Activated naive CD4-positive, alpha-beta T cell treated with Interleukin-2 at 50 U/mL for 16 hours (primary cell): ENCODE results near the gene TSPAN18.

Experiments
- DNase-seq: peaks from one replicate; pipeline ENCODE4 v3.0.0-alpha.2; 2020

Gene TSPAN18

DNA sequence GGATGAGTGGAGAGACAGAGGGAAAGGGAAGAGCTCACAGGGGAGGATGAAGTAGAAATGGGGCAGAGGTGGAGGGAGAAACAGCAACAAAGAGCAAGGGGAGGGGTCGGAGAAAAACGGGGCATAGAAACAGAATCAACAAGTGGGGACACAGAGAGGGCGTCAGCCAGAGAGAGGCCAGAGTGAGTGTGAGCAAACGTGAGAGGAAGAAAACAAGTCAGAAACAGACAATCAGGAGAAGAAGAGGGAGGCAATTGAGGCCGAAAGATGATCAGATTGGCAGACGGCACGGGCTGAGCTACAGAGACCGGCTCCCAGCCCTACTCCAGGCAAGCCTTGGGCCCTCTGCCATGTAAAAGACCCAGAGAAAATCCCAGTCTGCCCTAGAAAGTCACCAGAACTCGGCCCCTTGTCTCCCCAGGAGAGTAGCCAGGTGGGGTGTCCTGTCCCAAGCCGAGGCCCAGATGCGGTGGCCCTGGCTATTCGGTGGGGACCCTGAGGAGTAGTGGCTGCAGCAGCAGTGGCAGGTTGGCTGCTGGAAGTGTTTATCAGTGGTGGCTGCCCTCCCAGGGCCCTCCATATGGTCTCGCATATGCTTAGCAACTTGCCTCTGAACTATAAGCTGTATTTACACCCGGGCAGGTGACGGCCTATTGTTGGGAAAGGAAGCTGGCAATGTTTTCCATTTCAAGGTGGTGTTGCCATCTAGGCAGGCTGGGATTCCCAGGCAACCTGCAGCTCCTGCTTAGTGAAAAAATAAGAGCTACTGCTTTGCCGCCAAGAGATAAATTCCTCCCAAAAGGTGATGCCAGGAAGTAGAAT, 14.8 kb upstream of the TSPAN18 start:
- no peak for DNase-seq

- no peak for DNase-seq
Measured at GRCh38 chr11:44713022-44713421, 13.7 kb upstream of the TSPAN18 start.

- DNase-seq = no peak
Measured at GRCh38 chr11:44716256-44716655, 10.5 kb upstream of the TSPAN18 start.

DNA sequence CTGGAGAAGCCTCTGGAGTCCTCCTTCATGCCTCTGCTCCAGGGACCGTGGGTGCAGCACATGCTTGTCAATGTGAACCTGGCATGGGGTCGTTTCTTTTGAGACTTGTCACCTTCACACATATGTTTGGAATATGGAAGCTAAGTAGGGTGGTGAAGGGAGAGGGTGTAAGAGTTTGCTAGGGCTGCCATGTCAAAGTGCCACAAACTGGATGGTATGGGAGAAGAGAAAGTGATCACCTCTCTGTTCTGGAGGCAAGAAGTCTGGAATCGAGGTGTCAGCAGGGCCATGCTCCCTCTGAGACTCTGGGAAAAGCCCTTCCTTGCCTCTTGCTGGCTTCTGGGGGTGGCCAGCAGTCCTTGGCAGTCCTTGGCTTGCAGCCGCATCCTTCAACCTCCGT, 8.7 kb upstream of the TSPAN18 start:
- DNase-seq = no peak

DNA sequence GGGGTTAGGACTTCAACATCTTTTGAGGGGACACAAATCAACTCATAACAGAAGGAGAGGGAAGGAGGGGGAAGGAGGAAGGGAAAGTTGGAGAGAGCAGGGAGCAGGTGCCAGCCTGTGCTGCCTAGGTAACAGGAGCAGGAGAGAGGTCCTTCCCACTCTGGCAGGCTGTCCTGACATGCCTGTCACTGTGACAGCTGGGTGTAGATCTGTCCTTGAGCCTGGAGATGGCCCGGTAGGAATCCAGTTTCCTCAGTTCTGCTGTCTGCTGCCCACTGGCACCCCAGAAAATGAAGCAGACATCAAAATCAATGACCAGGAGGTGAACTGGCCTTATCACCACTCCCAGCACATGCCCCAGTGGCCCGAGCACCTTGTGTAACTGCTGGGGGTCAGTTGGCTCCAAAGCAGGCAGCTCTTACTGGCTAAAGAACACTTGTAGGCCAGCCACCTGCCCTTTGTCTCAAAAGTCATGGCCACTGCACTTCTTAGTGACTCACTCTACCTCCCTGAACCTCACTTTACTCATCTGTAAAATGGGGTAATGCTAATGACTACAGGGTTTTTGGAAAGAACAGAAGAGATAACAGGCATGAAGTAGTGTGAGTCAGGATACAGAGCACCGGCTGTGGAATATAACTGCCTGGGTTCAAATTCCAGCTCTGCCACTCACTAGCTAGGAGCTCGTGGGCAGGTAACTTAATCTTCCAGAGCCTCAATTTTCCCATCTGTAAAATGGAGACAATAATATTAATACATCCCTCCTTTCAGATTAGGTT, 8.0 kb upstream of the TSPAN18 start:
- DNase-seq = no peak

- DNase-seq = no peak
Measured at GRCh38 chr11:44725016-44725685, 1.6 kb upstream of the TSPAN18 start.

- DNase-seq = no peak
Measured at GRCh38 chr11:44725757-44726282, 942 bp upstream of the TSPAN18 start.

GRCh38 chr11:44727114-44727372, 281 bp downstream of the TSPAN18 start:
- DNase-seq = no peak

DNA sequence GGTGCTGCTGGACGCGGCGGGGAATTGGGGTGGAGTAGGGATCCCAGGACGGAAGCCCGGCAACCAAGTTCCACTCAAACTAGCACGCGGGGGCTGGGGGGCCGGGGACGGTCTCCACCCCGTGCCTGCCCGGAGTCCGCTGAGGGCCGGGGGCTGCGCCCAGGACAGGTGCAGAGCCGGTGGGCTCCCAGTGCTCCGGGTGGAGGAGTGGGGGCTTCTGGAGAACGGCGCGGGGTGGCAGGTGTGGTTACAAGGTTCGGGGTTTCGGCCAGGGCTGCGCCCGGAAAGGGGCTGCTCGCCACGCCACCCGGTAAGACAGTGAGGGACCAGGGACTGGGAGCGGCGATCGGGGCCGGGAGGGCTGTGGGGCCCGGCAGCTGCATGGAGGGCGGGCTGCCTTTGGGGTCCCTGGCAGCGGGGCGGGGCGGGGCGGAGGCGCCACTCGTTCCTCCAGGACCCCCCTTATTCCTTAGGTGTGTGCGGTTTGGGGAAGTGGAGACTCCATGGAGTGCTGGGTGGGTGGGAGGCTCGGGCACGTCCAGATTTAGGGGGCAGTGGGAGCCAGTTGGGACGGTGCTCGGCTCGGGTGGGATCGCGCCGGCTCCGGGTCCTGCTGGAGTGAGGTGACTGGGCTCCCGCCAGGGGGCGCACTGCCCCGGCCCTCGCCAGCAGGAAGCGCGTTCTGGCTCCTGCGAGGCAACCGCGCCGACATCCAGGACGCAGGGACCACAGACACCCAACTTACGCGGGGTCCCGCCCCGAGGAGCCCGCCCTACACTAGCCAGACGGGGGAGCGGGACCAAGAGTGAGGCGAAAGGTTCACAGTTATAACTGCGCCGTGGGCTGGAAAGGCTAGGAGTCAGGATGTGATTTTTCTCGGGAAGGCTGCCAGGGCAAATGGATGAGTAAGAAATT, 868 bp downstream of the TSPAN18 start:
- DNase-seq = peak; percentile 81

DNA sequence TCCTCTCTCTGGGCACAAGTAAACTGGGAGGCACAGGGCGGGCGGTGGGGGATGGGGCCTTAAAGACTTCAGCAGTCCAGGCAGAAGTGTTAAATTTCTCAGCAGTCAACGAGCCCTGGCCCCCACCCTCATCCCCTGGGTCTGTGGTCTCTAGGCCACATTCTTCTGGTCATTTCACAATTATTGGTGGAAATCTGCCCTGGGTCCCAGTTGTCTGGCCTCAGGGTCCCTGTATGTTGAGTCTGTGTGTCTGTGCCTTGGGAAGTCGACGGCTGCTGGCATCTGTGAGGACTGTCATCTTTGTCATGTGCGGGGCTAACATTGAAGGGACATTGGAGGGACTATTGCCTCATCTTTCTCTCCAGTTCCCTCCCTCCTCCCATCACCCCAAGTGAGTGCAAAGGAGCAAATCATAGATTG, 1.7 kb downstream of the TSPAN18 start:
- DNase-seq = no peak

- no peak for DNase-seq
Measured at GRCh38 chr11:44729063-44729462, 2.3 kb downstream of the TSPAN18 start.

DNA sequence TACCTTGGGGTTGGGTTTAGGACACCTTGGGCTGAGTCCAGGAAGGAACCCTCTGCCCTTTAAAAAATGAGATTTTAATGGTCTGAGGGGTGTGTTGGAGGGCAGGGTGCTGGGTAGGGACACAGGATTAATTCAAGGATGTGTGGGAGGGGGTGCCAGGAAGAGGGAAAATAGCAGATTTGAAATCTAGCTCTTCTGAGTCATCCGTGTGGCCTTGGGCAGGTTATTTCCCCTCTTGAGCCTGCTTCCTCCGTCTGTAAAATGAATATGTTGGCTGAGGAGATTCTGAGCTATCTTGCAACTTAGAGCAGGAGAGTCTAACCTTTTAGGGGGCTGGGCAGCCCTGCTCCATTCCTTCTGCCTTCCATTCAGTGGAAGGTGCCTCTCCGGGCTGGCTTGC, 3.0 kb downstream of the TSPAN18 start:
- DNase-seq = no peak

DNA sequence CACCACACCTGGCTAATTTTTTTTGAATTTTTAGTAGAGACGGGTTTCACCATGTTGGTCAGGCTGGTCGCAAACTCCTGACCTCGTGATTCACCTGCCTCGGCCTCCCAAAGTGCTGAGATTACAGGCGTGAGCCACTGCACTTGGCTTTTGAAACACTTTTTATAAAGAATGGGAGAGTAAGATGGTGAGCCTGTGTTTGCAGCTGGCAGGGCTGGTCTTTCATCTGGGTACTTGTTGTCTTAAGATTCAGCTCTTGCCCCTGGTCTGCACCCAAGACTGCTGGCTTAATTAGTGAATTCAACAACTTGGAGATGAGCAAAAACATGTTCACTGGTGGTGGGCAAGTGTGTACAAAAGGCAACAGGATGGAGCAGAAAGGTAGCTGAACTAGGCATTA, 4.0 kb downstream of the TSPAN18 start:
- no peak for DNase-seq

DNA sequence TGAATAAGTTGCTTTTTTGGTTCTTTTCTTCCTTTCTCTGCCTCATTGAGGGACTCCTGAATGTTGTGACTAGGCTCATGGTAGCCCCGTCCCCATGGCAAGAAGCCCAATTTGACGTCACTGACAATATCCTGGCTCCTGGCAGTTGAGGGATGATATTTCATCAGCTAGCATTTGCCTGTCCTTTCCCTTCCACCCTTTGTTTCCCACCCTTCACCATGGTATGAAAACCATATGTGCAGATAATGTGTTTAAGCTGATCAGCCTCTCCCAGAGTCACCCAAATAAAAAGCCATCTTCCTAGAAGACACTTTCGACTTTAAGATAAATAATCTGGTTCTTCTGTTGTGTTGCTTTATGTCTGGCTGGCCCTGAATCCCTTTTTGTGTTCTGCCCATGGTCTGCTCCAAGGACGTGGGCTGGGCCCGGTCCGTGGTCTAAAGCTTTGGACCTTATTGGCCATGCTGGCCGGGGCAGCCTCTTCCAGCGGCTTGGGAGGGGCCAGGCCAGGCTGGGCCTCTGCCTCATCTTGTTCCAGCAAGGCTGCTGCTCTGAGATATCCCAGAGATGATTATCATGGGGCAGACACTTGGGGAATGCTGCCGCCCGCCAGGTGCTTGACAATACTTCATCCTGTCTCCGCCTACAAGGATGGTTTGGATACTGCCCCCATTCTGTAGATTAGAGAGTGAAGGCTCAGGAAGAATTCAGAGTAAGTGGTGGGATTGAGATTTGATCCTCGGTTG, 5.1 kb downstream of the TSPAN18 start:
- no peak for DNase-seq

DNA sequence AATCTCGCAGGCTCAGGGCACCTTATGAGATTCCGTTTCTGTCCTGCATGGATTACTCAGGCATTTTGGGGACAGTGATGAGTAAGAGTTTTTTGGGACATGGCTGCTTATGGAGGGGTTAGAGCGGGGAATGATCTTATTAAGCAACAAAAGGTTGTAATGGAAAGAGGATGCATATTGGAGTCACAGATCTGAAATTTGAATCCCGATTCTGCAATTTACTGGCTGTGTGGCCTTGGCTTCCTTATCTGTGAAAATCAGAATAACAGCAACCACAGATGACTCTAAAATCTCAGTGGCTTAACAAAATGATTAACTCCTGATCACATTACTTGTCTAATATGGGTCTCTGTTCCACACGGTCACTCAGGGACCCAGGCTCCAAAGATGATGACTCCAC, 5.8 kb downstream of the TSPAN18 start:
- DNase-seq = no peak

- no peak for DNase-seq
Measured at GRCh38 chr11:44733877-44734276, 7.1 kb downstream of the TSPAN18 start.

GRCh38 chr11:44734843-44735381, 8.2 kb downstream of the TSPAN18 start:
- DNase-seq = no peak

GRCh38 chr11:44736791-44737190, 10.0 kb downstream of the TSPAN18 start:
- no peak for DNase-seq

- DNase-seq = no peak
Measured at GRCh38 chr11:44737245-44738085, 10.7 kb downstream of the TSPAN18 start.

DNA sequence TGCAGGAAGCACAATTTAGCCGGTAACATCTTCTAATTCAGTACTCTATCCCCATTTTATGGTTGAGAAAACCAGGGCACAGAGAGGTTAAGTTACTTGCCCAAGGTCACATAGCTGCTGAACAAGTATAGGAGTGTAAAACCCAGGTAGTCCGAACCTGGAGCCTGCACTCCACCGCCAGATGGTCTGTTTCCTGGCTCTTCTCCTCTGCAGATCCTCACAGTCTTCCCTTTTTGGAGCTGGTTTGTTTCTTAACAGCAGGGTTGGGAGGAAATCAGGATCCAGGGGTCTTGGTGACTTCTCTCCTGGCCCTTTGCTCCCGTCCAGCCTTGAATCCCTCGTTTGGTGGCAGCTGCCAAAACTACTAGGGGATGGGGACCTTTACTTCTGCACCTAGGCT, 12.0 kb downstream of the TSPAN18 start:
- DNase-seq = no peak

GRCh38 chr11:44740967-44741366, 14.2 kb downstream of the TSPAN18 start:
- no peak for DNase-seq
